ENCODE results near the gene TRMU. TPM values are rescaled to one million over a fixed set of nuclear protein-coding genes. Genes with fewer than 3 reads are reported as not detected.

TRMU gene
- total and polyA plus RNA-seq, 2 of the 4 experiments (the other 2 are of a cell fraction), result 19.0 to 36.4 TPM

DNA sequence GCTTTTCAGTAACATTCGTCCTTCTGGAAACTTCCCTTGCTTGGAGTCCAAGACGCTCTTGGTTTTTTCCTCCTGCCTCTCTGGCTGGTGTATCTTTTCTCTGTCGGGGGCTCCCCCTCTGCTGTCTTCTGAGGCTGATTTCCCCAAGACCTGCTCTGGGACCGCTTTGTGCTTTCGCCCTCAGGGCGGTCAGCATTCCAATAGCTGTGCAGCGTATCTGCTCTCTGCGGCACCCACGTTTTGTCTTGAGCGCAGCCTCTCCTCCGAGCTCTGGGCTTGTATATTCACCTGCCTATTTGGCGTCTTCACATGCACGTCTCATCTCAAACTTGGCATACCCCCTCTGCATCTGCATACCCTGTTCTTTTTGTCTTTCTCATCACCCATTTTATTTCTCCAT is 36.4 kb upstream of the TRMU start:
- BruUV-seq (replicated peaks), result no TSS peak
- peaks cover 9% of the 10 kb centered on the region; the same call in 1 of the 2 replicates for H4K20me1 ChIP-seq (ENCODE audit: insufficient read depth, low read length)
- peaks cover 16 to 63% of the 10 kb centered on the region in 2 experiments; a peak in 3 of 4 replicates for H3K79me1 ChIP-seq (ENCODE audit: low read depth in 1 of 2, low read length in 2 of 2)
- intact Hi-C loops (cut with micrococcal nuclease), result loop anchor here (5.0 kb wide), 1 partner anchor 177 kb away; no protein-coding TSS in a partner anchor
- no peak overlapping the region for H2BK15ac ChIP-seq (ENCODE audit: low read depth, low read length)
- H3K9me1 ChIP-seq (ENCODE audit: insufficient read depth, low read length), result peaks cover 28% of the 10 kb centered on the region
- no peaks in the 10 kb centered on the region for H3K27me3 ChIP-seq (ENCODE audit: control insufficient read depth, insufficient read depth, low read length)
- ChIA-PET CTCF (no interaction called here), POLR2A (ENCODE audit: unreplicated experiment) (interaction anchor here (0.6 kb wide), 1 partner anchor 249 kb away, joined by 9 read pairs; no protein-coding TSS in a partner anchor)
- no peak overlapping the region for H3K4me3 ChIP-seq (ENCODE audit: insufficient read depth, low read depth, low read length)
- no peak overlapping the region for H3K9ac ChIP-seq (ENCODE audit: low read depth, low read length)
- peaks cover 14% of the 10 kb centered on the region for H3K4me1 ChIP-seq (ENCODE audit: control insufficient read depth, insufficient read depth, low read length)
- H3K4ac ChIP-seq (ENCODE audit: low read depth, low read length), result no peak overlapping the region
- H2AK9ac ChIP-seq (replicated peaks; ENCODE audit: low read depth, low read length, poor library complexity), result peak overlapping the region; percentile 26
- 88% methylated on average over 13 of the region's 13 CpGs; no CpG with 5 or more reads in 1 of the 2 experiments for WGBS, 2 experiments (ENCODE audit: extremely low coverage in 2 of 2, insufficient read length in 1 of 2)
- H4K8ac ChIP-seq (ENCODE audit: low read depth in 2 of 2, low read length in 2 of 2), result no peak overlapping the region
- H3K14ac ChIP-seq (replicated peaks; ENCODE audit: low read depth, low read length), result no peak overlapping the region
- H3K4me2 ChIP-seq (ENCODE audit: low read depth, low read length), result no peak overlapping the region
- ATAC-seq (ENCODE audit: low read depth), result no peak
- H3K56ac ChIP-seq (ENCODE audit: extremely low read depth, insufficient read depth, low read length), result no peak overlapping the region
- in situ Hi-C loops (cut with MboI; ENCODE audit: low sequenced_read_pairs), result loop anchor here (5.0 kb wide), 1 partner anchor 177 kb away; no protein-coding TSS in a partner anchor
- dilution Hi-C loops (cut with HindIII; ENCODE audit: low sequenced_read_pairs, unreplicated experiment), result no loop called here
- no peak overlapping the region for H2BK20ac ChIP-seq (ENCODE audit: low read depth, low read length)
- no peak for DNase-seq
- H4K91ac ChIP-seq (ENCODE audit: insufficient read depth, low read depth, low read length), result no peak overlapping the region
- no peak overlapping the region for H2BK120ac ChIP-seq (ENCODE audit: low read depth, low read length)
- no peak overlapping the region for H2BK5ac ChIP-seq (ENCODE audit: low read depth, low read length, poor library complexity, severe bottlenecking)
- no peak overlapping the region for H3K18ac ChIP-seq (ENCODE audit: low read depth, low read length)
- H2AFZ ChIP-seq (replicated peaks; ENCODE audit: low read length, poor library complexity), result peak overlapping the region; percentile 60
- H3K36me3 ChIP-seq (ENCODE audit: control insufficient read depth, insufficient read depth, low read length), result no peaks in the 10 kb centered on the region; the same call in 1 of the 2 replicates
- H3K9me3 ChIP-seq (ENCODE audit: control insufficient read depth, insufficient read depth, low read length), result no peaks in the 10 kb centered on the region
- H2AK5ac ChIP-seq (ENCODE audit: low read depth, low read length), result no peak overlapping the region
- H3K23ac ChIP-seq (ENCODE audit: low read depth, low read length), result no peak overlapping the region; the same call in 1 of the 2 replicates
- H4K5ac ChIP-seq (ENCODE audit: low read depth, low read length), result no peak overlapping the region
- no peak overlapping the region for H3K27ac ChIP-seq (ENCODE audit: insufficient read depth, low read length)
- no peak for TF ChIP-seq CEBPB (IDR thresholded peaks at IDR 0.05; ENCODE audit: low read depth, low read length)
- TF ChIP-seq ELK1 (IDR thresholded peaks at IDR 0.05; ENCODE audit: borderline replicate concordance, low read depth, low read length), result no peak
- no peak for TF ChIP-seq MAZ (IDR thresholded peaks at IDR 0.05; ENCODE audit: borderline replicate concordance, low read depth, low read length)
- no peak for TF ChIP-seq POLR2A (IDR thresholded peaks at IDR 0.05; ENCODE audit: low read depth, low read length)
- no peak for TF ChIP-seq MAFK (IDR thresholded peaks at IDR 0.05; ENCODE audit: low read depth, low read length)
- no peak for TF ChIP-seq RCOR1 (IDR thresholded peaks at IDR 0.05; ENCODE audit: insufficient replicate concordance, low read length)
- TF ChIP-seq, protein P1, sequence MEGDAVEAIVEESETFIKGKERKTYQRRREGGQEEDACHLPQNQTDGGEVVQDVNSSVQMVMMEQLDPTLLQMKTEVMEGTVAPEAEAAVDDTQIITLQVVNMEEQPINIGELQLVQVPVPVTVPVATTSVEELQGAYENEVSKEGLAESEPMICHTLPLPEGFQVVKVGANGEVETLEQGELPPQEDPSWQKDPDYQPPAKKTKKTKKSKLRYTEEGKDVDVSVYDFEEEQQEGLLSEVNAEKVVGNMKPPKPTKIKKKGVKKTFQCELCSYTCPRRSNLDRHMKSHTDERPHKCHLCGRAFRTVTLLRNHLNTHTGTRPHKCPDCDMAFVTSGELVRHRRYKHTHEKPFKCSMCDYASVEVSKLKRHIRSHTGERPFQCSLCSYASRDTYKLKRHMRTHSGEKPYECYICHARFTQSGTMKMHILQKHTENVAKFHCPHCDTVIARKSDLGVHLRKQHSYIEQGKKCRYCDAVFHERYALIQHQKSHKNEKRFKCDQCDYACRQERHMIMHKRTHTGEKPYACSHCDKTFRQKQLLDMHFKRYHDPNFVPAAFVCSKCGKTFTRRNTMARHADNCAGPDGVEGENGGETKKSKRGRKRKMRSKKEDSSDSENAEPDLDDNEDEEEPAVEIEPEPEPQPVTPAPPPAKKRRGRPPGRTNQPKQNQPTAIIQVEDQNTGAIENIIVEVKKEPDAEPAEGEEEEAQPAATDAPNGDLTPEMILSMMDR (conservative IDR thresholded peaks at IDR 0.05; ENCODE audit: low read depth, low read length), result no peak
- TF ChIP-seq FOS (IDR thresholded peaks at IDR 0.05; ENCODE audit: low read depth, low read length), result no peak
- TF ChIP-seq, protein P2, sequence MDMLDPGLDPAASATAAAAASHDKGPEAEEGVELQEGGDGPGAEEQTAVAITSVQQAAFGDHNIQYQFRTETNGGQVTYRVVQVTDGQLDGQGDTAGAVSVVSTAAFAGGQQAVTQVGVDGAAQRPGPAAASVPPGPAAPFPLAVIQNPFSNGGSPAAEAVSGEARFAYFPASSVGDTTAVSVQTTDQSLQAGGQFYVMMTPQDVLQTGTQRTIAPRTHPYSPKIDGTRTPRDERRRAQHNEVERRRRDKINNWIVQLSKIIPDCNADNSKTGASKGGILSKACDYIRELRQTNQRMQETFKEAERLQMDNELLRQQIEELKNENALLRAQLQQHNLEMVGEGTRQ (IDR thresholded peaks at IDR 0.05; ENCODE audit: low read depth, low read length), result no peak
- TF ChIP-seq BHLHE40 (IDR thresholded peaks at IDR 0.05; ENCODE audit: low read depth, low read length), result no peak
- TF ChIP-seq RAD21 (IDR thresholded peaks at IDR 0.05; ENCODE audit: low read length), result no peak
- TF ChIP-seq SMC3 (IDR thresholded peaks at IDR 0.05; ENCODE audit: low read depth, low read length), result no peak
- TF ChIP-seq RFX5 (IDR thresholded peaks at IDR 0.05; ENCODE audit: low read depth, low read length), result no peak
- TF ChIP-seq CHD1 (IDR thresholded peaks at IDR 0.05; ENCODE audit: low read depth, low read length), result no peak
- no peak for TF ChIP-seq NFE2L2 (IDR thresholded peaks at IDR 0.05; ENCODE audit: low read depth, low read length)
- TF ChIP-seq MXI1 (IDR thresholded peaks at IDR 0.05; ENCODE audit: borderline replicate concordance, low read depth, low read length), result no peak
